Transverse colon (tissue), 4 donors: Measurements from ENCODE around the gene NUPR1. TPM values are rescaled to one million over a fixed set of nuclear protein-coding genes. Genes with fewer than 3 reads are reported as not detected.
A peak's percentile ranks its signal among the peaks of the same experiment; 100 is the strongest.

ENCODE experiments used
- DNase-seq: peaks from one replicate; pipeline ENCODE4 v3.0.0-alpha.2; 2019
- H3K27ac ChIP-seq, 4 donors: fragments of 200-600 bp; sonication (generic); 2 replicates each; pipeline ENCODE4 v1.5.1; 2016 to 2018; ENCODE audit warnings: inconsistent platforms in 4 of 4
- H3K27me3 ChIP-seq: fragments of 200-600 bp; sonication (generic); 2 replicates; pipeline ENCODE4 v1.5.1; 2017; ENCODE audit warnings: inconsistent platforms
- H3K36me3 ChIP-seq, 4 donors: fragments of 200-600 bp; sonication (generic); 2 replicates each; pipeline ENCODE4 v1.5.1; 2017 to 2019; ENCODE audit warnings: inconsistent platforms in 4 of 4
- H3K4me1 ChIP-seq, 4 donors: fragments of 200-600 bp; sonication (generic); 2 replicates each; pipeline ENCODE4 v1.5.1; 2017 to 2020; ENCODE audit warnings: inconsistent platforms in 4 of 4
- H3K4me3 ChIP-seq, 4 donors: fragments of 200-600 bp; sonication (generic); 1 replicate in 1 of 4; 2 replicates in 3 of 4; pipeline versions ENCODE4 v1.5.1 to v1.6.1; 2017 to 2019; ENCODE audit warnings: inconsistent platforms in 4 of 4
- H3K9me3 ChIP-seq, 2 donors: fragments of 200-600 bp; sonication (generic); 2 replicates each; pipeline ENCODE4 v1.5.1; 2017 to 2019; ENCODE audit warnings: inconsistent platforms in 2 of 2
- EP300 ChIP-seq: sonication (generic); formaldehyde crosslinking; IDR thresholded peaks from one replicate; pipeline ENCODE4 v1.6.1; 2017; ENCODE audit warnings: antibody characterized with exemption, low read depth
- POLR2A ChIP-seq: fragments of 450-650 bp; IDR thresholded peaks from one replicate; pipeline ENCODE4 v1.6.1; 2016; ENCODE audit warnings: antibody characterized with exemption, mild to moderate bottlenecking, moderate library complexity
- POLR2AphosphoS5 ChIP-seq, 3 donors: sonication (generic); formaldehyde crosslinking; IDR thresholded peaks; one replicate each; pipeline ENCODE4 v1.6.1; 2016; ENCODE audit warnings: antibody characterized with exemption in 3 of 3
- WGBS, 2 donors: methylation state at CpG; one replicate each; pipeline ENCODE4 v1.1.5; 2018; ENCODE audit warnings: low coverage in 1 of 2; 5-methylcytosine and 5-hydroxymethylcytosine counted together
- in situ Hi-C, 4 donors: fragments of 200-750 bp; cut with MboI; loops; one replicate each; pipeline versions ENCODE4 v1.15.0 to v1.15.1; 2017; ENCODE audit warnings: low sequenced_read_pairs in 3 of 4, low pct_ligation_motif_present in 1 of 4, low pct_unique_long_range_greater_than_20kb in 1 of 4
- intact Hi-C: fragments of 100-400 bp; cut with DNase I; formaldehyde crosslinking; loops from one replicate; pipeline ENCODE4 v1.15.1; 2023; ENCODE audit warnings: low total_unique reads
- total RNA-seq, 4 donors: library from RNA; depleted of rRNA; stranded (reverse); fragments of >200 nt; gene quantifications; one replicate each; pipeline ENCODE4 v1.1.0, GENCODE V29; 2016
- TF ChIP-seq, protein P1 (sequence below), 5 experiments: fragments of 200-600 bp in 3 of 5; fragments of 450-650 bp in 2 of 5; sonication (generic) in 3 of 5; IDR thresholded peaks; 1 replicate in 2 of 5; 2 replicates in 3 of 5; pipeline ENCODE4 v1.5.1; 2016 to 2017; ENCODE audit warnings: antibody characterized with exemption in 5 of 5, inconsistent platforms in 3 of 5, mild to moderate bottlenecking in 2 of 5, moderate library complexity in 1 of 5

The NUPR1 gene
- total RNA-seq, 4 donors from 2014 or later, result 15.3 to 85.6 (median 23.6) TPM

GRCh38 chr16:28534542-28535373 lies 4.0 kb downstream of the NUPR1 start:
- Histone ChIP-seq H3K36me3 (no peaks in the 10 kb centered on the region), H3K27ac (peak overlapping the region; percentile 25 to 83 (median 80)), H3K4me1 (peaks cover 11 to 69% (median 37%) of the 10 kb centered on the region in 4 donors), H3K9me3 (no peaks in the 10 kb centered on the region), H3K4me3 (no peak overlapping the region), H3K27me3 (no peaks in the 10 kb centered on the region)
- intact Hi-C loops (loop anchor here (1.0 kb wide), 1 partner anchor 25 kb away; no protein-coding TSS in a partner anchor), in situ Hi-C loops (no loop called here)
- 42 to 53% methylated on average over 4 to 5 of the region's 5 CpGs for WGBS, 2 donors
- DNase-seq, result peak; percentile 47
- TF ChIP-seq EP300 (peak; percentile 18), POLR2AphosphoS5 (IDR thresholded peaks at IDR 0.05) (peak; percentile 12 to 37 (median 20))
- TF ChIP-seq, protein P1, sequence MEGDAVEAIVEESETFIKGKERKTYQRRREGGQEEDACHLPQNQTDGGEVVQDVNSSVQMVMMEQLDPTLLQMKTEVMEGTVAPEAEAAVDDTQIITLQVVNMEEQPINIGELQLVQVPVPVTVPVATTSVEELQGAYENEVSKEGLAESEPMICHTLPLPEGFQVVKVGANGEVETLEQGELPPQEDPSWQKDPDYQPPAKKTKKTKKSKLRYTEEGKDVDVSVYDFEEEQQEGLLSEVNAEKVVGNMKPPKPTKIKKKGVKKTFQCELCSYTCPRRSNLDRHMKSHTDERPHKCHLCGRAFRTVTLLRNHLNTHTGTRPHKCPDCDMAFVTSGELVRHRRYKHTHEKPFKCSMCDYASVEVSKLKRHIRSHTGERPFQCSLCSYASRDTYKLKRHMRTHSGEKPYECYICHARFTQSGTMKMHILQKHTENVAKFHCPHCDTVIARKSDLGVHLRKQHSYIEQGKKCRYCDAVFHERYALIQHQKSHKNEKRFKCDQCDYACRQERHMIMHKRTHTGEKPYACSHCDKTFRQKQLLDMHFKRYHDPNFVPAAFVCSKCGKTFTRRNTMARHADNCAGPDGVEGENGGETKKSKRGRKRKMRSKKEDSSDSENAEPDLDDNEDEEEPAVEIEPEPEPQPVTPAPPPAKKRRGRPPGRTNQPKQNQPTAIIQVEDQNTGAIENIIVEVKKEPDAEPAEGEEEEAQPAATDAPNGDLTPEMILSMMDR (IDR thresholded peaks at IDR 0.05), result no peak

- Histone ChIP-seq H3K4me1 (peaks cover 11 to 58% (median 30%) of the 10 kb centered on the region in 4 donors), H3K4me3 (no peak overlapping the region), H3K9me3 (no peaks in the 10 kb centered on the region), H3K27ac (peak overlapping the region; percentile 63 to 83 (median 80)), H3K36me3 (no peaks in the 10 kb centered on the region), H3K27me3 (no peaks in the 10 kb centered on the region)
- in situ Hi-C loops, result no loop called here
- TF ChIP-seq POLR2AphosphoS5 (IDR thresholded peaks at IDR 0.05), result no peak
- TF ChIP-seq, protein P1 (IDR thresholded peaks at IDR 0.05), result no peak
- TF ChIP-seq POLR2A, result no peak
- TF ChIP-seq EP300, result no peak
- intact Hi-C loops, result no loop called here
- 54 to 62% methylated on average over 3 to 5 of the region's 5 CpGs for WGBS, 2 donors
- DNase-seq, result no peak
Observed at GRCh38 chr16:28532940-28533647, 5.7 kb downstream of the NUPR1 start.

DNA sequence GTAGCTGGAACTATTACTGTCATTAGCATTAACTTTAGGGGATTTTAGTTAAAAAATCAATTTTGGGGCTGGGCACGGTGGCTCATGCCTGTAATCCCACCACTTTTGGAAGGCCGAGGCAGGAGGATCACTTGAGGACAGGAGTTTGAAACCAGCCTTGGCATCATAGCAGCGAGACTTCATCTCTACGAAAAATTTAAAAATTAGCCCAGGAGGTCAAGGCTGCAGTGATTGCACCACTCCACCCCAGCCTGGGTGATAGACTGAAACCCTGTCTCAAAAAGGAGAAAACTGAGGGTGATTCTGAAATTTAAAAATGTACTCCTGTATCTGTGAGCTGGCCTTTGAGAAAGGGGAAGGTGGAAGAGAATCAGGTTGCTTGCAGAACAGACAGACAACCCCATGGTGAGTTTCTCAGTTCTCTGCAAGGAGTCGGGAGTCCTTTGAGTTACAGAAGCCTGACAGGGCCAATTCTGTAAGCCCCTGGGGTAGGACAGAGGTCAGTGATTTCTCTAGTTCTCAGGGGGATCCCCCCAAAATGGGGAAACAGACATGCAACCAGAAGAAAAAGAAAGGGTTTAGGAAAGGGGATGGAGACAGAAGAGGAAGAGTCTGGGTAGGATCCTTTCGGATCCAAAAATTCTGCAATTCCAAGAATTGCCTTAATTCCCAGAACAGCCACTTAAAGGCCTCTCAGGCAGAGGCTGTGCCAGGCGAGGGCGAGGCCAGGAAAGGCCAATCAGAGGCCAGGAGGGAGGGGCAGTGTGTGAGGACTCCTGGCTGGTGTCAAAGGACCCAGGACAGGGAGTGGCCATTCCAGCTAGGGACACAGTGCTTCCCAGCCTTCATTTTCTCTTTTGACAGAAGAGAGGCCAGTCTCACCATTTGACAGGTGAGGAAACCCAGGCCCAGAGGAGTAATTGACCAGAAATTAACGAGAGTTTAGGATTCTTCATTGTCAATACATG lies 6.7 kb downstream of the NUPR1 start:
- 36 to 59% methylated on average over 6 to 9 of the region's 9 CpGs for WGBS, 2 donors
- intact Hi-C loops (no loop called here), in situ Hi-C loops (no loop called here)
- Histone ChIP-seq H3K9me3 (no peaks in the 10 kb centered on the region), H3K27me3 (no peaks in the 10 kb centered on the region), H3K4me1 (peaks cover 11 to 48% (median 26%) of the 10 kb centered on the region in 4 donors), H3K36me3 (no peaks in the 10 kb centered on the region), H3K4me3 (no peak overlapping the region), H3K27ac (peak overlapping the region; percentile 63 to 83 (median 80))
- peak; percentile 86 for DNase-seq
- TF ChIP-seq POLR2A (peak; percentile 45), EP300 (no peak), POLR2AphosphoS5 (IDR thresholded peaks at IDR 0.05) (peak; percentile 27 to 75 (median 68))

- in situ Hi-C loops, result no loop called here
- DNase-seq, result no peak
- Histone ChIP-seq H3K4me1 (peaks cover 3 to 37% (median 19%) of the 10 kb centered on the region in 4 donors), H3K27ac (no peak overlapping the region), H3K36me3 (no peaks in the 10 kb centered on the region), H3K4me3 (no peak overlapping the region), H3K27me3 (no peaks in the 10 kb centered on the region), H3K9me3 (no peaks in the 10 kb centered on the region)
- no peak for TF ChIP-seq POLR2AphosphoS5 (IDR thresholded peaks at IDR 0.05)
- TF ChIP-seq, protein P1 (IDR thresholded peaks at IDR 0.05), result no peak
- TF ChIP-seq EP300, result no peak
- TF ChIP-seq POLR2A, result no peak
- intact Hi-C loops, result no loop called here
Observed at GRCh38 chr16:28529124-28529523, 9.7 kb downstream of the NUPR1 start.
